ENCODE results near the gene PGLYRP1.

DNA sequence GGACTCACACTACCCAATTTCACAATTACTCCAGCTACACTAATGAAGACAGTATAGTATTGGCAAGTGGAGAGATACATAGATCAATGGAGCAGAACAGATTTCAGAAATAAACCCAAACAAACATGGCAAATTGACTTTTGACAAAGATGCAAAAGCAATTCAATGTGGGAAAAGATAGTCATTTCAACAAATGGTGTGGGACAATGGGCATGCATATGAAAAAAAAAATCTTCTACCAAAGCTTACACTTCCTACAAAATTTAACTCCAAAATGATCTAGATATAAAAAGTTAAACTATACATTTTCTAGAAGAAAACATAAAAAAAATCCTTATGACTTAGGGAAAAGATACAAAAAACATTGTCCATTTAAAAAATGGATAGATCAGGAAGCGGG is 20.7 kb upstream of the PGLYRP1 start:
- TF ChIP-seq EZH2 (IDR thresholded peaks at IDR 0.05; ENCODE audit: low read length, unreplicated experiment), result no peak
- TF ChIP-seq CTCF (conservative IDR thresholded peaks at IDR 0.05; ENCODE audit: low read depth, low read length), result no peak
- no peak for TF ChIP-seq EZH2phosphoT487 (IDR thresholded peaks at IDR 0.05; ENCODE audit: borderline replicate concordance, low read length)
